Heart right ventricle (tissue), 16 donors: ENCODE data around the gene SLAMF9. TPM values are rescaled to one million over a fixed set of nuclear protein-coding genes. Genes with fewer than 3 reads are reported as not detected.

Experiments
- ATAC-seq, 8 donors: fragments of 200-7000 bp; cut with Tn5 transposase; one replicate each; pipeline ENCODE4 v1.9.1; 2020; ENCODE audit warnings: mild to moderate bottlenecking in 8 of 8, moderate library complexity in 8 of 8, moderate number of reproducible peaks in 1 of 8
- DNase-seq, 2 donors: peaks; one replicate each; pipeline ENCODE4 v3.0.0-alpha.2; 2020
- H3K27ac ChIP-seq, 10 donors: fragments of 200-600 bp; sonication (generic) in 2 of 10; one replicate each; pipeline versions ENCODE4 v1.5.0 to v1.8.0; 2020 to 2022; ENCODE audit warnings: mild to moderate bottlenecking in 3 of 10
- H3K27me3 ChIP-seq, 7 donors: fragments of 200-600 bp; one replicate each; pipeline ENCODE4 v1.8.0; 2021 to 2022; ENCODE audit warnings: mild to moderate bottlenecking in 2 of 7
- H3K36me3 ChIP-seq, 9 donors: fragments of 200-600 bp; sonication (generic) in 1 of 9; one replicate each; pipeline versions ENCODE4 v1.5.0 to v1.8.0; 2020 to 2022; ENCODE audit warnings: mild to moderate bottlenecking in 2 of 9
- H3K4me1 ChIP-seq, 9 donors: fragments of 200-600 bp; sonication (generic) in 1 of 9; one replicate each; pipeline versions ENCODE4 v1.5.0 to v1.8.0; 2020 to 2022; ENCODE audit warnings: mild to moderate bottlenecking in 4 of 9
- H3K4me3 ChIP-seq, 10 donors: fragments of 200-600 bp; sonication (generic) in 2 of 10; one replicate each; pipeline versions ENCODE4 v1.5.0 to v1.8.0; 2020 to 2022; ENCODE audit warnings: mild to moderate bottlenecking in 7 of 10, moderate library complexity in 2 of 10
- H3K9me3 ChIP-seq, 11 donors: fragments of 200-600 bp in 10 of 11; sonication (generic) in 2 of 11; one replicate each; pipeline versions ENCODE4 v1.5.0 to v1.8.0; 2013 to 2022; ENCODE audit warnings: mild to moderate bottlenecking in 2 of 11, control low read depth in 1 of 11, moderate library complexity in 1 of 11
- WGBS, 2 donors: extraction: QIAGEN DNeasy Blood & Tissue Kit; methylation state at CpG; one replicate each; pipeline ENCODE4 v1.1.7; 2013; ENCODE audit warnings: inconsistent platforms in 1 of 2; 5-methylcytosine and 5-hydroxymethylcytosine counted together
- intact Hi-C, 10 donors: fragments of 100-400 bp; cut with DNase I; formaldehyde crosslinking; loops; one replicate each; pipeline versions ENCODE4 v1.11.1 to v1.14.2; 2022
- polyA plus RNA-seq, 2 donors: library from polyadenylated mRNA; stranded (reverse); fragments of 200-250 nt; gene quantifications; one replicate each; pipeline ENCODE4 v1.2.3, GENCODE V29; 2013
- total RNA-seq, 10 donors: library from RNA; stranded (reverse); fragmentation: NEBNext Ultra II Directional in 3 of 10; extraction: Animal tissue kit (Norgen Biotek cat#: 25700) in 3 of 10; gene quantifications; one replicate each; pipeline versions ENCODE4 v1.2.1 to v1.2.4, GENCODE V29; 2021 to 2023
- TF ChIP-seq, protein P1 (sequence below), 9 donors: fragments of 200-600 bp; sonication (generic) in 2 of 9; IDR thresholded peaks; one replicate each; pipeline versions ENCODE4 v1.5.0 to v1.8.0; 2021 to 2022; ENCODE audit warnings: antibody characterized with exemption in 9 of 9, mild to moderate bottlenecking in 5 of 9, moderate library complexity in 1 of 9
- donor health status: Arrhythmogenic right ventricular cardiomyopathy.
- donor health status: ischemic (EF 13 %, LVEDD 7.1; RV severe dilation, severe dysfunction).
- donor health status: healthy with polysubstance abuse.
- donor health status: DM: no; HTN: yes; CAD: no.
- donor health status: DM: no; HTN: no; CAD: no.
- donor health status: ischemic (EF 25% LVEDD 6.9; RV normal size, moderate dysfunction).
- donor health status: ischemic (EF 25% LVEDD 5.7; RV mildly dilated, moderate dysfunction).
- donor health status: healthy.
- donor health status: DM: yes; HTN: yes; CAD: no.
- donor health status: Ischemic cardiomyopathy.
- donor health status: ischemic (EF 35%, LVEDD 5.7; RV mildly dilated, moderate dysfunction).
- donor health status: nonischemic (EF 11% LVEDD 7.7; RV severe dilation, severe dysfunction).
- donor health status: DM: yes; HTN: yes; CAD: no.
- donor health status: PGD.
- donor health status: ischemic (EF 29% LVEDD 5.4; RV normal size, mild dysfunction).
- donor health status: nonischemic (EF 23%, LVEDD 6.1; RV moderate dilation, normal function).

SLAMF9 gene
- total and polyA plus RNA-seq, 12 donors = 0.13 TPM; not detected in 11

DNA sequence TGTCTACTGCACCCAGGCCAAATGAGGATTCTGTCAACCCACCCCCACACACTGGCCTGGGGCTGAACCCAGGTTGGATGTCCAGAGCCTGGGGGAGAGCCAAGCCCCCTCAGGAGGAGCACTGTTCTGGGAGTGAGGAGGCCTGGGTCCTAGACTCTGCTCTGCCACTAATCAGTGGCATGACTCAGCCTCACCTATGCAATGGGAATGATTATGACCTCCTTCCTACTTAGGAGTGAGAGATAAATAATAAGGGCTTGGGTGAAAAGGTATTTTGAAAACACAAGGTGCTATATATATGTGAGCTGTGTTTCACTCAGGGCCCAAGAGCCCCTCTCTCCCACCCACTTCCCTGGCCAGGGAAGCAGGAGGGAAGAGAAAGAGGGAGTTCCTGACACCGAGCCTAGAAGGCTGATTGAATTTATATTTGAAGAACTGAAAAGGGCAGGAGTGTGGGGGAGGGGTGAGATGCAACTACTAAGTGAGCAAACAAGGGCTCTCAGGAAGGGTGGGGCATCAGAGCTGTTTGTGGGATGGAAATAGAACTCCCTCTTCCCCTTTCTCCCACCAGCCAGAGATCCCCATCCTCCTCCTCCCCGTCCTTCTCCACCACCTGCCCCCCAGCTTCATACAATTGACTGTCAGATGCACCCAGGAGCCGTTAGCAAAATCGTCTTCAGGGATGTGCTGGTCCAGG is 16.8 kb downstream of the SLAMF9 start:
- Histone ChIP-seq H3K36me3 (no peaks in the 10 kb centered on the region), H3K9me3 (no peaks in the 10 kb centered on the region), H3K4me3 (no peak overlapping the region), H3K27me3 (peaks cover 0 to 8% (median 0%) of the 10 kb centered on the region in 7 donors), H3K27ac (no peak overlapping the region), H3K4me1 (peaks cover 0 to 17% (median 14%) of the 10 kb centered on the region in 9 donors)
- DNase-seq (no peak), ATAC-seq (no peak)
- WGBS, 2 donors = 48 to 49% methylated on average over 4 of the region's 4 CpGs
- TF ChIP-seq, protein P1, sequence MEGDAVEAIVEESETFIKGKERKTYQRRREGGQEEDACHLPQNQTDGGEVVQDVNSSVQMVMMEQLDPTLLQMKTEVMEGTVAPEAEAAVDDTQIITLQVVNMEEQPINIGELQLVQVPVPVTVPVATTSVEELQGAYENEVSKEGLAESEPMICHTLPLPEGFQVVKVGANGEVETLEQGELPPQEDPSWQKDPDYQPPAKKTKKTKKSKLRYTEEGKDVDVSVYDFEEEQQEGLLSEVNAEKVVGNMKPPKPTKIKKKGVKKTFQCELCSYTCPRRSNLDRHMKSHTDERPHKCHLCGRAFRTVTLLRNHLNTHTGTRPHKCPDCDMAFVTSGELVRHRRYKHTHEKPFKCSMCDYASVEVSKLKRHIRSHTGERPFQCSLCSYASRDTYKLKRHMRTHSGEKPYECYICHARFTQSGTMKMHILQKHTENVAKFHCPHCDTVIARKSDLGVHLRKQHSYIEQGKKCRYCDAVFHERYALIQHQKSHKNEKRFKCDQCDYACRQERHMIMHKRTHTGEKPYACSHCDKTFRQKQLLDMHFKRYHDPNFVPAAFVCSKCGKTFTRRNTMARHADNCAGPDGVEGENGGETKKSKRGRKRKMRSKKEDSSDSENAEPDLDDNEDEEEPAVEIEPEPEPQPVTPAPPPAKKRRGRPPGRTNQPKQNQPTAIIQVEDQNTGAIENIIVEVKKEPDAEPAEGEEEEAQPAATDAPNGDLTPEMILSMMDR (IDR thresholded peaks at IDR 0.05) = no peak
- intact Hi-C loops = loop anchor here in 9 of 10 donors (2.0 to 10.0 kb wide), 7 partner anchors 65 to 438 kb away; no protein-coding TSS in a partner anchor

DNA sequence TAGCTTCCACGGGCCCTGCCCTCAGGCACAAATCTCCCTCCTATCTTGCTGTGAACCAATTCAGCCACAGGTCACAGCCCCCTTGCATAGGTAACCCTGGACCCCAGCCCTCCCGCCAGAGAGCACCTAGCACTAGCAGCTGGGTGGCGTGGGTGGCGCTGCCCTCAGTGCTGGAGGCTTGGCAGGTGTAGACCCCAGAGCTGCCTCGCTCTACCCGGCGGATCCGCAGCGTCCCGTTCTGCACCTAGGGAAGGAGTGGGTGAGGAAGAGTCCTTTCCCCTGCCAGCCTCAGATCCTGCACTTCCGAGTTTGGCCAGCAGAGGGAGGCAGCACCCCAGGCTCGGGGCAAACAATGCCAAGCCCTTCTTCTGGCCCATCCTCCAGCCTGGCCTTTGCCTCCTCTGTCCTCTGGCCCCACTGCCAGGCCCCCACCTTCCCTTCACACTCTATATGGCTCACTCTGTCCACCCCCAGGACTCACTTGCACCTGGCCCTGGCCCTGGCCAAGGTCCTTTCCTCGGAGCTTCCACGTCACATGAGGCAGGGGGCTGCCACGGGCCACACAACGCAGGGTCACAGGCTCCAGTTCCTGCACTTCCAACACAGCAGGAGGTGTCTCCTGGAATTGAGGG is 17.6 kb downstream of the SLAMF9 start:
- Histone ChIP-seq H3K36me3 (no peaks in the 10 kb centered on the region), H3K4me3 (no peak overlapping the region), H3K27ac (no peak overlapping the region), H3K27me3 (peaks cover 0 to 6% (median 0%) of the 10 kb centered on the region in 7 donors), H3K4me1 (peaks cover 0 to 17% (median 14%) of the 10 kb centered on the region in 9 donors), H3K9me3 (no peaks in the 10 kb centered on the region)
- ATAC-seq (peak; percentile 63 to 84 (median 72)), DNase-seq (peak; percentile 58 to 77)
- TF ChIP-seq, protein P1 (IDR thresholded peaks at IDR 0.05) = peak; percentile 94 to 99 (median 97)
- intact Hi-C loops = loop anchor here (1.0 to 10.0 kb wide), 8 partner anchors 66 to 438 kb away; no protein-coding TSS in a partner anchor
- WGBS, 2 donors = 32% methylated on average over 16 of the region's 16 CpGs

DNA sequence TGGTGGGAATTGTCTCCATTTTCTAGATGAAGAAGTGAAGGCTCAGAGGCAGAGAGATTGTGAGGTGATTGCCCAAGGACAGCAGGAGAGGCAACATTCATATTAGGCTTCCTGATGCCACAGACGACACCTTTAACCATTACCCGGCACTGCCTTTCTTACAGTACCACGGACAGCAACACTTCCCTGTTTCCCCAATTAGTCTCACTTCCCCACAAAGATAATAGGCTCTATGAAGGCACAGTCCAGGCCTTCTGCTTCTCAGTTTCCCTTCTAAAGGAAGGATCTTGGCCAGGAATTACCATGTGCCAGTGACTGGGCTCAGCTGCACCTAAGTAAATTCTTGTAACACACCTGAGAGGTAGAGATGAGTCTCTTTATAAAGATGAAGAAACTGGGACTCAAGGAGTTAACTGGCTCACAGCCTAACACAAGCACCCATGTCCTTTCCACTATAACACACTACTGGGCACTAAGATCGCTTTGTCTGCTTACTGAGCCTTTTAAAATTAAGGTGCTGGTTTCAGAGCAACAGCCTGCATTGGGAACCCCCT is 18.2 kb downstream of the SLAMF9 start:
- Histone ChIP-seq H3K4me3 (no peak overlapping the region), H3K27ac (no peak overlapping the region), H3K9me3 (no peaks in the 10 kb centered on the region), H3K27me3 (no peaks in the 10 kb centered on the region), H3K4me1 (peaks cover 0 to 17% (median 14%) of the 10 kb centered on the region in 9 donors), H3K36me3 (no peaks in the 10 kb centered on the region)
- no peak for DNase-seq
- ATAC-seq = peak in 2 of 8 donors; percentile 28 to 43
- WGBS, 2 donors = 63 to 70% methylated on average over 4 of the region's 4 CpGs
- TF ChIP-seq, protein P1 (IDR thresholded peaks at IDR 0.05) = no peak
- intact Hi-C loops = loop anchor here (1.0 to 10.0 kb wide), 8 partner anchors 67 to 439 kb away; no protein-coding TSS in a partner anchor

DNA sequence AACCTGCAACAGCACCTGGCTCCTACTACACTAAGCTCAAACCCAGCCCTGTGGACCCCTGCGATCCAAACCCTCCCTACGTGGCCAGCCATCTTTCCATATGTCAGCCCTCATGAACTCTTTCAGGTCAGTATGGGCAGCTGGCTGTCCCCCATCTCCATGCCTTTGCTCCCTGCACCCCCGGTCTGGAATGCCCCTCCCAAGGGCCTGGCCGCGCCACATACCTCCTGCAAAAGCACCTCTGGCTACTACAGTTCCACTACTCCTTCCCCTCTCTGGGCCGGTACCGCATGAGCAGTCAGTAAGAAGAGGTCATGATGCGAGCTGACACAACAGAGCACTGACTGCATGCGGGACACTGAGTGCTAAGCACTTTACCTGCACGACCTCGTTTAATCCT is 18.7 kb downstream of the SLAMF9 start:
- 88 to 90% methylated on average over 11 of the region's 11 CpGs for WGBS, 2 donors
- TF ChIP-seq, protein P1 (IDR thresholded peaks at IDR 0.05) = no peak
- ATAC-seq (no peak), DNase-seq (no peak)
- H3K4me3 ChIP-seq = no peak overlapping the region
- H3K27ac ChIP-seq = no peak overlapping the region
- H3K4me1 ChIP-seq = peaks cover 0 to 17% (median 14%) of the 10 kb centered on the region in 9 donors
- H3K27me3 ChIP-seq = no peaks in the 10 kb centered on the region
- H3K9me3 ChIP-seq = no peaks in the 10 kb centered on the region
- intact Hi-C loops = loop anchor here in 5 of 10 donors (5.0 to 10.0 kb wide), 5 partner anchors 67 to 439 kb away; no protein-coding TSS in a partner anchor
- H3K36me3 ChIP-seq = no peaks in the 10 kb centered on the region
